H1 (cell line): ENCODE results near the gene ENTPD6. TPM values are rescaled to one million over a fixed set of nuclear protein-coding genes. Genes with fewer than 3 reads are reported as not detected.

Experiments
- CTCF ChIA-PET: fragments of 300-600 bp; sonication (Branson Sonifier 250); formaldehyde crosslinking; loops from one replicate; lab custom pipeline; 2021; ENCODE audit not compliant: partially characterized antibody; lab: Charles Lee
- POLR2A ChIA-PET: fragments of 300-600 bp; sonication (Branson Sonifier 250); formaldehyde crosslinking; loops from one replicate; lab custom pipeline; 2021; ENCODE audit warnings: inconsistent platforms; ENCODE audit not compliant: partially characterized antibody; lab: Charles Lee
- DNase-seq, 2 experiments: peaks; one replicate each; pipeline versions ENCODE4 v3.0.0 to v3.0.0-alpha.2; 2010 to 2022; ENCODE audit warnings: low spot score in 2 of 2, low read depth in 1 of 2, mixed read lengths in 1 of 2
- FAIRE-seq: peaks from 2 replicates; lab custom pipeline; 2011; peaks lifted over from hg19 to GRCh38; lab: Jason Lieb, UNC
- H2AFZ ChIP-seq: 2 replicates; pipeline ENCODE4 v1.8.1; 2012; ENCODE audit warnings: low read length, inconsistent platforms
- H2AK5ac ChIP-seq: 2 replicates; pipeline ENCODE4 v1.6.1; 2013; ENCODE audit warnings: low read depth, low read length
- H2BK120ac ChIP-seq: replicated peaks from 2 replicates; pipeline ENCODE3; 2013; ENCODE audit warnings: low read depth, low read length, inconsistent platforms
- H2BK12ac ChIP-seq: 2 replicates; pipeline ENCODE4 v1.6.1; 2013; ENCODE audit warnings: low read depth, low read length
- H2BK15ac ChIP-seq: 2 replicates; pipeline ENCODE4 v1.6.1; 2013; ENCODE audit warnings: low read length
- H2BK20ac ChIP-seq: 2 replicates; pipeline ENCODE4 v1.6.1; 2013; ENCODE audit warnings: low read length
- H2BK5ac ChIP-seq: 2 replicates; pipeline ENCODE4 v1.6.1; 2013; ENCODE audit warnings: low read depth, low read length
- H3K14ac ChIP-seq: 2 replicates; pipeline ENCODE4 v1.6.1; 2013; ENCODE audit warnings: inconsistent platforms; ENCODE audit not compliant: insufficient read length
- H3K18ac ChIP-seq: 2 replicates; pipeline ENCODE4 v1.6.1; 2013; ENCODE audit warnings: low read length; ENCODE audit errors: extremely low read depth
- H3K23ac ChIP-seq: 2 replicates; pipeline ENCODE4 v1.6.1; 2013; ENCODE audit warnings: inconsistent platforms; ENCODE audit not compliant: insufficient read length
- H3K23me2 ChIP-seq: 2 replicates; pipeline ENCODE4 v1.6.1; 2013; ENCODE audit warnings: low read depth, low read length
- H3K27ac ChIP-seq: 2 replicates; pipeline ENCODE4 v1.6.1; 2011; ENCODE audit warnings: low read depth, low read length, inconsistent platforms
- H3K27me3 ChIP-seq, 4 experiments: replicated peaks in 1 of 4; 1 replicate in 1 of 4; 2 replicates in 3 of 4; pipeline versions ENCODE4 v1.6.1 to v1.8.1; 2011 to 2013; ENCODE audit warnings: low read length in 3 of 4, mild to moderate bottlenecking in 3 of 4, inconsistent platforms in 2 of 4, mixed read lengths in 2 of 4, moderate library complexity in 1 of 4; ENCODE audit not compliant: control insufficient read depth in 3 of 4, insufficient read depth in 3 of 4; ENCODE audit errors: extremely low read depth in 1 of 4
- H3K36me3 ChIP-seq, 4 experiments: 2 replicates each; pipeline versions ENCODE4 v1.6.1 to v1.8.1; 2011 to 2013; ENCODE audit warnings: mild to moderate bottlenecking in 4 of 4, low read length in 3 of 4, moderate library complexity in 2 of 4, control low read depth in 1 of 4, inconsistent platforms in 1 of 4; ENCODE audit not compliant: insufficient read depth in 4 of 4, control insufficient read depth in 2 of 4
- H3K4ac ChIP-seq: replicated peaks from 2 replicates; pipeline ENCODE3; 2013; ENCODE audit warnings: low read length, low read depth, mixed read lengths, inconsistent platforms; ENCODE audit not compliant: insufficient read length
- H3K4me1 ChIP-seq, 4 experiments: replicated peaks in 1 of 4; 1 replicate in 1 of 4; 2 replicates in 3 of 4; pipeline versions ENCODE4 v1.6.1 to v1.8.1; 2011 to 2013; ENCODE audit warnings: low read length in 3 of 4, inconsistent platforms in 2 of 4, mixed read lengths in 1 of 4; ENCODE audit not compliant: insufficient read depth in 4 of 4, control insufficient read depth in 3 of 4
- H3K4me2 ChIP-seq, 2 experiments: 2 replicates each; pipeline versions ENCODE4 v1.6.1 to v1.8.1; 2011 to 2013; ENCODE audit warnings: low read depth in 2 of 2, low read length in 2 of 2, control low read depth in 1 of 2, inconsistent platforms in 1 of 2, mild to moderate bottlenecking in 1 of 2; ENCODE audit not compliant: insufficient read depth in 1 of 2
- H3K4me3 ChIP-seq, 4 experiments: fragments of 200-600, 300-600 bp in 1 of 4; sonication (generic), shearing (Covaris generic), sonication (Bioruptor Twin) in 1 of 4; 2 replicates each; pipeline versions ENCODE4 v1.5.1 to v1.8.1; 2011 to 2016; ENCODE audit warnings: low read length in 4 of 4, low read depth in 3 of 4, control low read depth in 2 of 4, inconsistent platforms in 2 of 4, mild to moderate bottlenecking in 2 of 4, mixed read lengths in 1 of 4, moderate library complexity in 1 of 4; ENCODE audit not compliant: insufficient read depth in 2 of 4; ENCODE audit errors: extremely low read depth in 1 of 4
- H3K56ac ChIP-seq: replicated peaks from 2 replicates; pipeline ENCODE3; 2013; ENCODE audit warnings: low read depth, mild to moderate bottlenecking, mixed read lengths, low read length, inconsistent platforms; ENCODE audit not compliant: insufficient read length
- H3K79me1 ChIP-seq: 2 replicates; pipeline ENCODE4 v1.6.1; 2013; ENCODE audit warnings: low read depth, low read length, control low read depth
- H3K79me2 ChIP-seq, 2 experiments: 2 replicates each; pipeline versions ENCODE4 v1.6.1 to v1.8.1; 2012 to 2013; ENCODE audit warnings: low read length in 2 of 2, mild to moderate bottlenecking in 2 of 2, inconsistent platforms in 1 of 2; ENCODE audit not compliant: insufficient read depth in 2 of 2, control insufficient read depth in 1 of 2
- H3K9ac ChIP-seq, 4 experiments: replicated peaks in 1 of 4; 1 replicate in 1 of 4; 2 replicates in 3 of 4; pipeline versions ENCODE4 v1.6.1 to v1.8.1; 2011 to 2013; ENCODE audit warnings: low read depth in 3 of 4, low read length in 3 of 4, control low read depth in 2 of 4, mild to moderate bottlenecking in 2 of 4, moderate library complexity in 2 of 4, inconsistent platforms in 1 of 4; ENCODE audit errors: extremely low read depth in 1 of 4
- H3K9me3 ChIP-seq, 2 experiments: 2 replicates each; pipeline versions ENCODE4 v1.6.1 to v1.8.1; 2012 to 2013; ENCODE audit warnings: mild to moderate bottlenecking in 2 of 2, moderate library complexity in 2 of 2, control low read depth in 1 of 2, inconsistent platforms in 1 of 2, low read depth in 1 of 2, low read length in 1 of 2, mixed read lengths in 1 of 2; ENCODE audit not compliant: insufficient read depth in 2 of 2
- H4K20me1 ChIP-seq, 2 experiments: replicated peaks in 1 of 2; 2 replicates each; pipeline versions ENCODE3 to v1.8.1; 2011 to 2013; ENCODE audit warnings: inconsistent platforms in 2 of 2, low read length in 2 of 2, mild to moderate bottlenecking in 1 of 2; ENCODE audit not compliant: insufficient read depth in 2 of 2, control insufficient read depth in 1 of 2
- H4K5ac ChIP-seq: 2 replicates; pipeline ENCODE4 v1.6.1; 2013; ENCODE audit warnings: low read length, low read depth, mixed read lengths, inconsistent platforms; ENCODE audit not compliant: insufficient read length
- H4K8ac ChIP-seq: 2 replicates; pipeline ENCODE4 v1.8.0; 2013; ENCODE audit warnings: mild to moderate bottlenecking, moderate library complexity, low read length, inconsistent platforms; ENCODE audit not compliant: insufficient read depth; ENCODE audit errors: extremely low read depth
- H4K91ac ChIP-seq: replicated peaks from 2 replicates; pipeline ENCODE3; 2013; ENCODE audit warnings: low read length, mixed read lengths, inconsistent platforms; ENCODE audit not compliant: insufficient read length
- ATF3 ChIP-seq: IDR thresholded peaks from 2 replicates; pipeline ENCODE4 v1.6.1; 2011; ENCODE audit warnings: low read depth, mild to moderate bottlenecking, low read length; ENCODE audit not compliant: insufficient read depth
- CBX5 ChIP-seq: fragments of 300-800, 300-1000 bp; sonication (generic); IDR thresholded peaks from 2 replicates; pipeline ENCODE4 v1.7.1; 2016; ENCODE audit warnings: antibody characterized with exemption, low read length, low read depth
- CEBPB ChIP-seq: IDR thresholded peaks from 2 replicates; pipeline ENCODE4 v1.6.1; 2012; ENCODE audit warnings: low read depth, low read length
- EGR1 ChIP-seq: IDR thresholded peaks from 2 replicates; pipeline ENCODE4 v1.6.1; 2011; ENCODE audit warnings: low read depth, low read length, borderline replicate concordance
- JUN ChIP-seq: IDR thresholded peaks from 2 replicates; pipeline ENCODE4 v1.6.1; 2011; ENCODE audit warnings: low read depth, mild to moderate bottlenecking, improper control_type of control experiment, low read length
- RNF2 ChIP-seq: fragments of 200-900, 300-1000 bp; sonication (generic); IDR thresholded peaks from 2 replicates; pipeline ENCODE4 v1.7.1; 2016; ENCODE audit warnings: borderline replicate concordance, low read depth, mild to moderate bottlenecking, antibody characterized with exemption, low read length; ENCODE audit not compliant: poor library complexity, severe bottlenecking; ENCODE audit errors: missing control alignments
- RXRA ChIP-seq: IDR thresholded peaks from 2 replicates; pipeline ENCODE4 v1.6.1; 2011; ENCODE audit warnings: low read depth, mild to moderate bottlenecking, low read length, moderate library complexity; ENCODE audit not compliant: insufficient read depth
- SP2 ChIP-seq: IDR thresholded peaks from 2 replicates; pipeline ENCODE4 v1.6.1; 2012; ENCODE audit warnings: mild to moderate bottlenecking, low read length, inconsistent platforms
- SUZ12 ChIP-seq: fragments of 200-600 bp; sonication (generic); IDR thresholded peaks from 2 replicates; pipeline ENCODE4 v1.6.1; 2012; ENCODE audit warnings: mild to moderate bottlenecking, inconsistent platforms, low read length, moderate library complexity, mixed read lengths
- TAF1 ChIP-seq: IDR thresholded peaks from 2 replicates; pipeline ENCODE4 v1.6.1; 2011; ENCODE audit warnings: mild to moderate bottlenecking, low read depth, low read length
- TAF7 ChIP-seq: optimal IDR thresholded peaks from 2 replicates; pipeline ENCODE3; 2011; ENCODE audit warnings: low read depth, mild to moderate bottlenecking, inconsistent platforms, low read length, moderate library complexity, borderline replicate concordance
- TBP ChIP-seq: IDR thresholded peaks from 2 replicates; pipeline ENCODE4 v1.6.1; 2011; ENCODE audit warnings: low read depth, low read length, improper control_type of control experiment
- TCF12 ChIP-seq: IDR thresholded peaks from 2 replicates; pipeline ENCODE4 v1.6.1; 2011; ENCODE audit warnings: low read depth, mild to moderate bottlenecking, low read length
- ZNF274 ChIP-seq: IDR thresholded peaks from 2 replicates; pipeline ENCODE4 v1.7.0; 2012; ENCODE audit warnings: low read length, borderline replicate concordance; ENCODE audit errors: extremely low read depth
- WGBS, 2 experiments: shearing (Covaris generic) in 1 of 2; methylation state at CpG; one replicate each; pipeline versions ENCODE4 v1.1.6 to v1.1.7; 2013 to 2015; ENCODE audit warnings: low lambda C conversion rate in 2 of 2, mixed read lengths in 2 of 2, inconsistent platforms in 1 of 2, low coverage in 1 of 2, missing lambda C conversion rate in 1 of 2; ENCODE audit not compliant: insufficient replicate concordance in 2 of 2, insufficient coverage in 1 of 2, insufficient read length in 1 of 2; ENCODE audit errors: extremely low coverage in 1 of 2, missing lambda C conversion rate in 1 of 2; 5-methylcytosine and 5-hydroxymethylcytosine counted together
- polyA plus RNA-seq, 7 experiments: library from polyadenylated mRNA; depleted of rRNA in 3 of 7; stranded (reverse) in 5 of 7; unstranded in 2 of 7; fragments of >200 nt in 5 of 7; fragments of 200-250 nt in 2 of 7; gene quantifications; 1 replicate in 5 of 7; 2 replicates in 1 of 7; 4 replicates in 1 of 7; pipeline versions ENCODE4 v1.2.1 to v1.2.3, GENCODE V29; 2011 to 2013; ENCODE audit warnings: missing spikeins in 2 of 7, mixed read lengths in 2 of 7
- total RNA-seq: library from RNA; stranded (reverse); fragmentation: NEBNext Ultra II Directional; extraction: Animal tissue kit (Norgen Biotek cat#: 25700); gene quantifications from 2 replicates; pipeline ENCODE4 v1.2.1, GENCODE V29; 2021

The ENTPD6 gene
- total and polyA plus RNA-seq, 2 of the 8 experiments (the other 6 are each of a cell fraction or from before 2014, with no cell fraction given), result 47.8 to 57.3 TPM

GRCh38 chr20:25218109-25218486 is 22.6 kb downstream of the ENTPD6 start:
- Histone ChIP-seq H2AK5ac (no peak overlapping the region), H2BK20ac (no peak overlapping the region), H2BK120ac (no peak overlapping the region), H4K8ac (no peak overlapping the region), H2AFZ (no peak overlapping the region), H3K4ac (no peak overlapping the region), H3K56ac (no peak overlapping the region), H3K18ac (no peak overlapping the region), H2BK5ac (no peak overlapping the region), H3K4me2 (no peak overlapping the region), H4K5ac (no peak overlapping the region), H3K79me2 (no peaks in the 10 kb centered on the region), H3K79me1 (no peaks in the 10 kb centered on the region), H3K14ac (no peak overlapping the region), H3K4me3 (no peak overlapping the region), H3K27me3 (no peaks in the 10 kb centered on the region), H3K23ac (no peak overlapping the region), H3K27ac (no peak overlapping the region), H2BK12ac (no peak overlapping the region), H4K91ac (no peak overlapping the region), H3K23me2 (no peaks in the 10 kb centered on the region), H3K9me3 (no peaks in the 10 kb centered on the region), H3K36me3 (peaks cover 0 to 5% (median 2%) of the 10 kb centered on the region in 4 experiments; a peak in 2 of 8 replicates), H2BK15ac (no peak overlapping the region), H4K20me1 (peaks cover 2 to 4% of the 10 kb centered on the region in 2 experiments), H3K9ac (no peak overlapping the region), H3K4me1 (peaks cover 0 to 4% (median under 1%) of the 10 kb centered on the region in 4 experiments; a peak in 2 of 7 replicates)
- WGBS, 2 experiments, result 94% methylated on average over 8 of the region's 8 CpGs; no CpG with 5 or more reads in 1 of the 2 experiments
- ChIA-PET POLR2A (no interaction called here), CTCF (interaction anchor here (0.7 to 1.8 kb wide), 3 partner anchors 9 to 97 kb away, joined by 3 to 5 read pairs (median 3); no protein-coding TSS in a partner anchor)
- no peak for DNase-seq
- no peak for FAIRE-seq
- TF ChIP-seq ZNF274 (no peak), TBP (no peak), CBX5 (no peak), TAF7 (no peak), SP2 (no peak), RNF2 (no peak), SUZ12 (no peak), CEBPB (no peak), TAF1 (no peak), EGR1 (no peak), RXRA (no peak), TCF12 (no peak), ATF3 (no peak), JUN (no peak)
